ENCODE results near the gene ADAMTS18.

DNA sequence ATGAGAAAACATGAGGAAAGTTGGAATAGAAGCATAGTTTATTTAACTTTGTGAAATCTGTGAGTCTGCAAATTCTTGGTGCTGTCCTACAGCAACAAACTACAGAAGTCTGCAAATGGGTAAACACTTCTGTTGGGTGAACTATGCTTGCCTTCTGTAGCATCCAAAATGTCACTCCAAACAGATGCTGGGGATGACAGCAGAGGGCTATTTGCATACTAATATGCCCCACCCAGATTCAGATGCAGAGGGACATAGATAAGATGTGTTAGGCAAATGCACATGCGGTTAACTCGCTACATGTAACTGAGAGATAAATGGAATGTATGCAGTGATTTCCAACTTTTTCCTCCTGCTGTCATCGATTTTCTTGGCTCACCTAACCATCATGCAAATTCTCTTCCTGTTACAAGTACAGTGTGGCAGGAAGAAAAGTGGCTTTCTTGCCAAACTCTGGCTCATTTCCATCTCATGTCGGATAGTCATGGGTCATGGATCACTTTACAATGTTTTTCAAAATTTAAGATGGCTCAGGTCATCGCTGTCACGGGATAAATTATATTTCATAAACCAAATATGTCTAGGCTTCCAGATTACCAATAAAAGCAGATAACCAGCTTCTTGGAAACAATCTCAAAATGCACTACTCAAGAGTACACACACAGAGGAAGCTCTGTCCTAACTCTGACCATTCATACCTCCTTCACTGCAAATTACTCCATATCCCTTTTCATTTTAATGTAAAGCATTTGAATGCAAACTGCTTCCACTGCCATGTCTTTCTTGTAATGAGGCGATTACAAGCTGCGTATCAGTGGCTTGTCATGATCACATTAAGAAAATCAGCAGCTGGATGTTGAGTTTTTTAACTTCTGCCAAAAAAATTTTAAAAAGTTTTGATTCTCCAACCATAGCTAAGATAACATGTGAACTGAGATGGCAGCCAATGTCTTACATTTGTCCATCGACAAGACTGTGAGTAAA, 47.7 kb downstream of the ADAMTS18 start:
- TF ChIP-seq POLR2A (IDR thresholded peaks at IDR 0.05) (no peak), CTCF (IDR thresholded peaks at IDR 0.05) (no peak)

Data from sigmoid colon (tissue), 3 donors.